Endothelial cell of umbilical vein (primary cell): ENCODE measurements around the gene DNASE1L1. TPM values are rescaled to one million over a fixed set of nuclear protein-coding genes. Genes with fewer than 3 reads are reported as not detected.

Source experiments
- BruUV-seq: library from RNA; stranded (reverse); fragments of 400-500 nt; replicated peaks from 2 replicates; lab custom pipeline; 2021; lab: Mats Ljungman, UMichigan
- CTCF ChIA-PET: fragments of 300-600, 350-600 bp; sonication (Branson Sonifier 250); formaldehyde crosslinking; loops from one replicate; lab custom pipeline; 2021; ENCODE audit warnings: antibody characterized with exemption, inconsistent platforms; lab: Charles Lee
- POLR2A ChIA-PET: fragments of 300-600, 350-600 bp; sonication (Branson Sonifier 250); formaldehyde crosslinking; loops from one replicate; lab custom pipeline; 2021; ENCODE audit warnings: antibody characterized with exemption, inconsistent platforms; lab: Charles Lee
- DNase-seq: peaks from one replicate; pipeline ENCODE4 v3.0.0-alpha.2; 2011; ENCODE audit warnings: low read depth, low spot score
- FAIRE-seq: peaks from 2 replicates; lab custom pipeline; 2011; peaks lifted over from hg19 to GRCh38; lab: Jason Lieb, UNC
- H2AFZ ChIP-seq: 2 replicates; pipeline ENCODE4 v1.6.0; 2012; ENCODE audit warnings: low read depth, low read length, control low read depth, inconsistent platforms
- H3K27ac ChIP-seq: 2 replicates; pipeline ENCODE4 v1.5.1; 2011; ENCODE audit warnings: low read depth, mild to moderate bottlenecking, control low read depth, low read length, moderate library complexity; ENCODE audit not compliant: insufficient read depth
- H3K27me3 ChIP-seq, 2 experiments: 2 replicates each; pipeline versions ENCODE4 v1.6.0 to v1.6.1; 2011; ENCODE audit warnings: low read length in 2 of 2, mixed read lengths in 1 of 2; ENCODE audit not compliant: control insufficient read depth in 2 of 2, insufficient read depth in 2 of 2
- H3K36me3 ChIP-seq, 2 experiments: 2 replicates in 1 of 2; 3 replicates in 1 of 2; pipeline ENCODE4 v1.5.1; 2011; ENCODE audit warnings: low read length in 2 of 2, mild to moderate bottlenecking in 1 of 2, moderate library complexity in 1 of 2; ENCODE audit not compliant: control insufficient read depth in 2 of 2, insufficient read depth in 2 of 2; ENCODE audit errors: extremely low read depth in 1 of 2
- H3K4me1 ChIP-seq: 3 replicates; pipeline ENCODE4 v1.5.1; 2011; ENCODE audit warnings: mild to moderate bottlenecking, low read length; ENCODE audit not compliant: control insufficient read depth, insufficient read depth; ENCODE audit errors: extremely low read depth
- H3K4me2 ChIP-seq: 2 replicates; pipeline ENCODE4 v1.6.1; 2011; ENCODE audit warnings: low read length, control low read depth, mixed read lengths; ENCODE audit not compliant: insufficient read depth
- H3K4me3 ChIP-seq, 3 experiments: fragments of 200-600 bp in 1 of 3; sonication (generic), shearing (Covaris generic) in 1 of 3; replicated peaks in 1 of 3; 2 replicates each; pipeline ENCODE4 v1.5.1; 2011 to 2016; ENCODE audit warnings: control low read depth in 3 of 3, low read length in 3 of 3, mild to moderate bottlenecking in 2 of 3, inconsistent platforms in 1 of 3, low read depth in 1 of 3, moderate library complexity in 1 of 3; ENCODE audit not compliant: insufficient read depth in 1 of 3
- H3K79me2 ChIP-seq: 2 replicates; pipeline ENCODE4 v1.6.0; 2012; ENCODE audit warnings: low read length, inconsistent platforms; ENCODE audit not compliant: control insufficient read depth, insufficient read depth
- H3K9ac ChIP-seq: replicated peaks from 2 replicates; pipeline ENCODE3; 2011; ENCODE audit warnings: low read length, control low read depth; ENCODE audit not compliant: insufficient read depth; ENCODE audit errors: extremely low read depth
- H3K9me1 ChIP-seq: replicated peaks from 3 replicates; pipeline ENCODE4 v1.6.0; 2011; ENCODE audit warnings: mild to moderate bottlenecking, low read length; ENCODE audit not compliant: control insufficient read depth, insufficient read depth; ENCODE audit errors: extremely low read depth
- H3K9me3 ChIP-seq: replicated peaks from 2 replicates; pipeline ENCODE4 v1.5.1; 2012; ENCODE audit warnings: low read length, inconsistent platforms; ENCODE audit not compliant: control insufficient read depth, insufficient read depth
- H4K20me1 ChIP-seq: replicated peaks from 2 replicates; pipeline ENCODE3; 2011; ENCODE audit warnings: mild to moderate bottlenecking, low read length; ENCODE audit not compliant: control insufficient read depth, insufficient read depth; ENCODE audit errors: extremely low read depth
- EZH2 ChIP-seq: IDR thresholded peaks from 2 replicates; pipeline ENCODE4 v1.6.1; 2012; ENCODE audit warnings: borderline replicate concordance, low read depth, mild to moderate bottlenecking, moderate library complexity, low read length, inconsistent platforms; ENCODE audit not compliant: severe bottlenecking
- FOS ChIP-seq: IDR thresholded peaks from 2 replicates; pipeline ENCODE4 v1.6.1; 2011; ENCODE audit warnings: mild to moderate bottlenecking, low read length, moderate library complexity, borderline replicate concordance; ENCODE audit not compliant: insufficient read depth
- GATA2 ChIP-seq: IDR thresholded peaks from 2 replicates; pipeline ENCODE4 v1.7.0; 2011; ENCODE audit warnings: low read depth, mild to moderate bottlenecking, moderate library complexity, mixed read lengths, low read length; ENCODE audit not compliant: insufficient read length, insufficient read depth
- JUN ChIP-seq: IDR thresholded peaks from 2 replicates; pipeline ENCODE4 v1.6.1; 2011; ENCODE audit warnings: borderline replicate concordance, low read depth; ENCODE audit not compliant: insufficient read length, insufficient read depth
- MAX ChIP-seq: IDR thresholded peaks from 2 replicates; pipeline ENCODE4 v1.6.1; 2011; ENCODE audit not compliant: insufficient read depth, insufficient read length
- MYC ChIP-seq: IDR thresholded peaks from one replicate; pipeline ENCODE4 v1.6.1; 2011; ENCODE audit warnings: mild to moderate bottlenecking, low read depth, low read length
- POLR2A ChIP-seq: IDR thresholded peaks from 2 replicates; pipeline ENCODE4 v1.6.1; 2012; ENCODE audit warnings: low read depth, mild to moderate bottlenecking, control low read depth, low read length
- POLR2AphosphoS5 ChIP-seq: IDR thresholded peaks from 2 replicates; pipeline ENCODE4 v1.6.1; 2012; ENCODE audit warnings: low read depth, mild to moderate bottlenecking, control low read depth, low read length, moderate library complexity; ENCODE audit not compliant: insufficient read depth
- dilution Hi-C: fragments of 300-500 bp; cut with MboI; formaldehyde crosslinking; loops from one replicate; pipeline ENCODE4 v1.15.0; 2019; ENCODE audit warnings: low sequenced_read_pairs; ENCODE audit not compliant: extremely low pct_ligation_motif_present
- intact Hi-C: fragments of 100-400 bp; cut with micrococcal nuclease; formaldehyde crosslinking; loops from one replicate; pipeline ENCODE4 v1.10.0; 2022
- polyA plus RNA-seq, 4 experiments: library from polyadenylated mRNA; depleted of rRNA in 3 of 4; stranded (reverse) in 3 of 4; unstranded in 1 of 4; fragments of >200 nt; gene quantifications; 2 replicates each; pipeline versions ENCODE4 v1.2.1 to v1.2.3, GENCODE V29; 2011 to 2012; ENCODE audit warnings: missing spikeins in 1 of 4
- total RNA-seq: library from RNA; stranded (reverse); gene quantifications from 2 replicates; pipeline ENCODE4 v1.2.3, GENCODE V29; 2021
- TF ChIP-seq, protein P1 (sequence below), 2 donors: IDR thresholded peaks; 1 replicate in 1 of 2; 2 replicates in 1 of 2; pipeline ENCODE4 v1.5.1; 2011; ENCODE audit warnings: low read length in 2 of 2, mild to moderate bottlenecking in 2 of 2, moderate library complexity in 2 of 2, control low read depth in 1 of 2, inconsistent platforms in 1 of 2, low read depth in 1 of 2; ENCODE audit not compliant: insufficient read depth in 1 of 2; ENCODE audit errors: extremely low read depth in 1 of 2

Gene DNASE1L1
- total and polyA plus RNA-seq, 2 donors (not counting 3 experiments of a cell fraction or from before 2014, with no cell fraction given) = 61.5 to 84.9 TPM

GRCh38 chrX:154367474-154368308 is 41.4 kb downstream of the DNASE1L1 start:
- Histone ChIP-seq H4K20me1 (no peaks in the 10 kb centered on the region), H3K9ac (peak overlapping the region; percentile 83), H3K9me1 (no peaks in the 10 kb centered on the region), H3K27me3 (no peaks in the 10 kb centered on the region), H3K36me3 (peaks cover 16 to 37% of the 10 kb centered on the region in 2 experiments), H3K9me3 (no peaks in the 10 kb centered on the region), H3K27ac (peak overlapping the region; percentile 79), H3K4me3 (peak overlapping the region in 2 of 3 experiments; percentile 38 to 99), H3K79me2 (peaks cover 82% of the 10 kb centered on the region), H3K4me2 (peak overlapping the region; percentile 64), H3K4me1 (peaks cover 21% of the 10 kb centered on the region), H2AFZ (no peak overlapping the region)
- POLR2A ChIA-PET = no interaction called here
- DNase-seq (no peak), FAIRE-seq (no peak)
- CTCF ChIA-PET = no interaction called here
- dilution Hi-C loops (no loop called here), intact Hi-C loops (no loop called here)
- TSS peak; percentile 0 for BruUV-seq
- TF ChIP-seq MAX = no peak
- TF ChIP-seq, protein P1, sequence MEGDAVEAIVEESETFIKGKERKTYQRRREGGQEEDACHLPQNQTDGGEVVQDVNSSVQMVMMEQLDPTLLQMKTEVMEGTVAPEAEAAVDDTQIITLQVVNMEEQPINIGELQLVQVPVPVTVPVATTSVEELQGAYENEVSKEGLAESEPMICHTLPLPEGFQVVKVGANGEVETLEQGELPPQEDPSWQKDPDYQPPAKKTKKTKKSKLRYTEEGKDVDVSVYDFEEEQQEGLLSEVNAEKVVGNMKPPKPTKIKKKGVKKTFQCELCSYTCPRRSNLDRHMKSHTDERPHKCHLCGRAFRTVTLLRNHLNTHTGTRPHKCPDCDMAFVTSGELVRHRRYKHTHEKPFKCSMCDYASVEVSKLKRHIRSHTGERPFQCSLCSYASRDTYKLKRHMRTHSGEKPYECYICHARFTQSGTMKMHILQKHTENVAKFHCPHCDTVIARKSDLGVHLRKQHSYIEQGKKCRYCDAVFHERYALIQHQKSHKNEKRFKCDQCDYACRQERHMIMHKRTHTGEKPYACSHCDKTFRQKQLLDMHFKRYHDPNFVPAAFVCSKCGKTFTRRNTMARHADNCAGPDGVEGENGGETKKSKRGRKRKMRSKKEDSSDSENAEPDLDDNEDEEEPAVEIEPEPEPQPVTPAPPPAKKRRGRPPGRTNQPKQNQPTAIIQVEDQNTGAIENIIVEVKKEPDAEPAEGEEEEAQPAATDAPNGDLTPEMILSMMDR (IDR thresholded peaks at IDR 0.05; ENCODE audit: extremely low read depth in 1 of 2, insufficient read depth in 1 of 2, low read depth in 1 of 2, low read length in 2 of 2) = no peak
- no peak for TF ChIP-seq MYC
- no peak for TF ChIP-seq FOS
- TF ChIP-seq GATA2 = no peak
- TF ChIP-seq POLR2A = no peak
- no peak for TF ChIP-seq POLR2AphosphoS5
- no peak for TF ChIP-seq JUN
- TF ChIP-seq EZH2 = no peak
